Measurements from ENCODE around the gene SDR42E1. TPM values are rescaled to one million over a fixed set of nuclear protein-coding genes. Genes with fewer than 3 reads are reported as not detected.
"Not testable (repeated sequence)": the region's sequence is repeated elsewhere in the genome, so short reads cannot be mapped to it uniquely, and the experiment has no call there.

The SDR42E1 gene
- total RNA-seq, 1 experiment from 2014 or later, result 0.10 TPM

GRCh38 chr16:82004601-82005000, 6.7 kb downstream of the SDR42E1 start:
- H3K27me3 ChIP-seq (ENCODE audit: control insufficient read depth, insufficient read depth, low read length), result no peaks in the 10 kb centered on the region
- no peaks in the 10 kb centered on the region for H3K36me3 ChIP-seq (replicated peaks; ENCODE audit: control insufficient read depth, insufficient read depth, low read length)
- no peak overlapping the region for H3K4me3 ChIP-seq (ENCODE audit: insufficient read depth, low read depth, low read length)
- no peak for DNase-seq

GRCh38 chr16:82002831-82003230, 8.4 kb downstream of the SDR42E1 start:
- H3K27me3 ChIP-seq (ENCODE audit: control insufficient read depth, insufficient read depth, low read length), result no peaks in the 10 kb centered on the region
- H3K36me3 ChIP-seq (replicated peaks; ENCODE audit: control insufficient read depth, insufficient read depth, low read length), result no peaks in the 10 kb centered on the region
- H3K4me3 ChIP-seq (ENCODE audit: insufficient read depth, low read depth, low read length), result no peak overlapping the region
- DNase-seq, result no peak

- DNase-seq, result no peak
- Histone ChIP-seq H3K27me3 (ENCODE audit: control insufficient read depth, insufficient read depth, low read length) (no peaks in the 10 kb centered on the region), H3K4me3 (ENCODE audit: insufficient read depth, low read depth, low read length) (no peak overlapping the region), H3K36me3 (replicated peaks; ENCODE audit: control insufficient read depth, insufficient read depth, low read length) (no peaks in the 10 kb centered on the region)
Observed at GRCh38 chr16:81997738-81998137, 13.5 kb downstream of the SDR42E1 start.

GRCh38 chr16:81996664-81997509, 14.4 kb downstream of the SDR42E1 start:
- Histone ChIP-seq H3K36me3 (replicated peaks; ENCODE audit: control insufficient read depth, insufficient read depth, low read length) (no peaks in the 10 kb centered on the region), H3K27me3 (ENCODE audit: control insufficient read depth, insufficient read depth, low read length) (no peaks in the 10 kb centered on the region), H3K4me3 (ENCODE audit: insufficient read depth, low read depth, low read length) (no peak overlapping the region)
- DNase-seq, result no peak

- no peak for DNase-seq
- Histone ChIP-seq H3K27me3 (ENCODE audit: control insufficient read depth, insufficient read depth, low read length) (no peaks in the 10 kb centered on the region), H3K36me3 (replicated peaks; ENCODE audit: control insufficient read depth, insufficient read depth, low read length) (no peaks in the 10 kb centered on the region), H3K4me3 (ENCODE audit: insufficient read depth, low read depth, low read length) (no peak overlapping the region)
Observed at GRCh38 chr16:81995651-81996050, 15.6 kb downstream of the SDR42E1 start.

- no peaks in the 10 kb centered on the region for H3K27me3 ChIP-seq (ENCODE audit: control insufficient read depth, insufficient read depth, low read length)
- no peaks in the 10 kb centered on the region for H3K36me3 ChIP-seq (replicated peaks; ENCODE audit: control insufficient read depth, insufficient read depth, low read length)
- no peak overlapping the region for H3K4me3 ChIP-seq (ENCODE audit: insufficient read depth, low read depth, low read length)
- DNase-seq, result peak; percentile 39
Observed at GRCh38 chr16:81994485-81994884, 16.8 kb downstream of the SDR42E1 start.

- no peaks in the 10 kb centered on the region for H3K27me3 ChIP-seq (ENCODE audit: control insufficient read depth, insufficient read depth, low read length)
- no peak overlapping the region for H3K4me3 ChIP-seq (ENCODE audit: insufficient read depth, low read depth, low read length)
- DNase-seq, result no peak
- H3K36me3 ChIP-seq (replicated peaks; ENCODE audit: control insufficient read depth, insufficient read depth, low read length), result no peaks in the 10 kb centered on the region
Observed at GRCh38 chr16:81992859-81993258, 18.4 kb downstream of the SDR42E1 start.

GRCh38 chr16:81987706-81988105, 23.6 kb downstream of the SDR42E1 start:
- H3K27me3 ChIP-seq (ENCODE audit: control insufficient read depth, insufficient read depth, low read length), result no peaks in the 10 kb centered on the region
- H3K36me3 ChIP-seq (replicated peaks; ENCODE audit: control insufficient read depth, insufficient read depth, low read length), result no peaks in the 10 kb centered on the region
- no peak overlapping the region for H3K4me3 ChIP-seq (ENCODE audit: insufficient read depth, low read depth, low read length)
- DNase-seq, result no peak

GRCh38 chr16:81987121-81987520, 24.1 kb downstream of the SDR42E1 start:
- Histone ChIP-seq H3K36me3 (replicated peaks; ENCODE audit: control insufficient read depth, insufficient read depth, low read length) (no peaks in the 10 kb centered on the region), H3K4me3 (ENCODE audit: insufficient read depth, low read depth, low read length) (no peak overlapping the region), H3K27me3 (ENCODE audit: control insufficient read depth, insufficient read depth, low read length) (no peaks in the 10 kb centered on the region)
- no peak for DNase-seq

- not testable (repeated sequence) for H3K27me3 ChIP-seq (ENCODE audit: control insufficient read depth, insufficient read depth, low read length); H3K4me3 ChIP-seq (ENCODE audit: insufficient read depth, low read depth, low read length); H3K36me3 ChIP-seq (replicated peaks; ENCODE audit: control insufficient read depth, insufficient read depth, low read length); DNase-seq
Observed at GRCh38 chr16:81977335-81977942, 33.8 kb downstream of the SDR42E1 start.

- no peaks in the 10 kb centered on the region for H3K36me3 ChIP-seq (replicated peaks; ENCODE audit: control insufficient read depth, insufficient read depth, low read length)
- no peak overlapping the region for H3K4me3 ChIP-seq (ENCODE audit: insufficient read depth, low read depth, low read length)
- DNase-seq, result peak; percentile 30
- H3K27me3 ChIP-seq (ENCODE audit: control insufficient read depth, insufficient read depth, low read length), result no peaks in the 10 kb centered on the region
Observed at GRCh38 chr16:81975637-81976036, 35.6 kb downstream of the SDR42E1 start.

GRCh38 chr16:81973737-81974136, 37.5 kb downstream of the SDR42E1 start:
- DNase-seq, result no peak
- H3K36me3 ChIP-seq (replicated peaks; ENCODE audit: control insufficient read depth, insufficient read depth, low read length), result no peaks in the 10 kb centered on the region
- no peaks in the 10 kb centered on the region for H3K27me3 ChIP-seq (ENCODE audit: control insufficient read depth, insufficient read depth, low read length)
- no peak overlapping the region for H3K4me3 ChIP-seq (ENCODE audit: insufficient read depth, low read depth, low read length)

GRCh38 chr16:81971853-81972252, 39.4 kb downstream of the SDR42E1 start:
- Histone ChIP-seq H3K36me3 (replicated peaks; ENCODE audit: control insufficient read depth, insufficient read depth, low read length) (no peaks in the 10 kb centered on the region), H3K4me3 (ENCODE audit: insufficient read depth, low read depth, low read length) (no peak overlapping the region), H3K27me3 (ENCODE audit: control insufficient read depth, insufficient read depth, low read length) (no peaks in the 10 kb centered on the region)
- DNase-seq, result no peak

GRCh38 chr16:81967358-81967757, 43.9 kb downstream of the SDR42E1 start:
- H3K36me3 ChIP-seq (replicated peaks; ENCODE audit: control insufficient read depth, insufficient read depth, low read length), result no peaks in the 10 kb centered on the region
- H3K27me3 ChIP-seq (ENCODE audit: control insufficient read depth, insufficient read depth, low read length), result no peaks in the 10 kb centered on the region
- no peak overlapping the region for H3K4me3 ChIP-seq (ENCODE audit: insufficient read depth, low read depth, low read length)
- no peak for DNase-seq

GRCh38 chr16:81964808-81965207, 46.5 kb downstream of the SDR42E1 start:
- Histone ChIP-seq H3K36me3 (replicated peaks; ENCODE audit: control insufficient read depth, insufficient read depth, low read length) (no peaks in the 10 kb centered on the region), H3K4me3 (ENCODE audit: insufficient read depth, low read depth, low read length) (no peak overlapping the region), H3K27me3 (ENCODE audit: control insufficient read depth, insufficient read depth, low read length) (no peaks in the 10 kb centered on the region)
- no peak for DNase-seq
